Neutrophil (primary cell): Measurements from ENCODE around the gene ENOX1.
"Not testable (repeated sequence)": the region's sequence is repeated elsewhere in the genome, so short reads cannot be mapped to it uniquely, and the experiment has no call there.

Experiments used
- H3K27ac ChIP-seq: fragments of 200-600 bp; sonication (generic); 2 replicates; pipeline ENCODE4 v1.5.1; 2016; ENCODE audit warnings: mild to moderate bottlenecking, moderate library complexity
- H3K27me3 ChIP-seq: fragments of 200-600 bp; sonication (generic); 2 replicates; pipeline ENCODE4 v1.6.0; 2016; ENCODE audit warnings: mild to moderate bottlenecking
- H3K36me3 ChIP-seq: fragments of 200-600 bp; sonication (generic); 2 replicates; pipeline ENCODE4 v1.5.1; 2017
- H3K4me1 ChIP-seq, 2 experiments: fragments of 200-600 bp in 1 of 2; sonication (generic) in 1 of 2; 1 replicate in 1 of 2; 2 replicates in 1 of 2; pipeline versions ENCODE4 v1.5.1 to v1.6.1; 2013 to 2016; ENCODE audit warnings: low read depth in 1 of 2, low read length in 1 of 2, mild to moderate bottlenecking in 1 of 2, moderate library complexity in 1 of 2; ENCODE audit not compliant: control insufficient read depth in 1 of 2, insufficient read depth in 1 of 2
- H3K4me3 ChIP-seq, 2 experiments: fragments of 200-600 bp in 1 of 2; sonication (generic) in 1 of 2; 1 replicate in 1 of 2; 2 replicates in 1 of 2; pipeline ENCODE4 v1.5.1; 2013 to 2016; ENCODE audit warnings: low read depth in 1 of 2, low read length in 1 of 2, mild to moderate bottlenecking in 1 of 2, moderate library complexity in 1 of 2
- H3K9me3 ChIP-seq: fragments of 200-600 bp; sonication (generic); 2 replicates; pipeline ENCODE4 v1.5.1; 2016
- CTCF ChIP-seq: fragments of 200-600 bp; sonication (generic); IDR thresholded peaks from 2 replicates; pipeline ENCODE4 v1.5.1; 2016; ENCODE audit warnings: antibody characterized with exemption

Gene ENOX1

GRCh38 chr13:43786766-43787517 lies at the start of gene ENOX1:
ENOX1 (minus strand) TSS chr13:43786972.
- peaks cover 97% of the 10 kb centered on the region for H3K27me3 ChIP-seq

GRCh38 chr13:43835701-43836100 lies 48.9 kb upstream of the ENOX1 start:
- H3K4me3 ChIP-seq = no peak overlapping the region
- no peaks in the 10 kb centered on the region for H3K4me1 ChIP-seq
- H3K9me3 ChIP-seq = no peaks in the 10 kb centered on the region
- no peak for TF ChIP-seq CTCF
- H3K36me3 ChIP-seq = no peaks in the 10 kb centered on the region
- H3K27me3 ChIP-seq = no peaks in the 10 kb centered on the region
- no peak overlapping the region for H3K27ac ChIP-seq

More at GRCh38 chr13:43786766-43787517, at the start of gene ENOX1:
- no peak for TF ChIP-seq CTCF
- Histone ChIP-seq H3K27ac (no peak within 1 kb of the TSS), H3K4me3 (peak within 1 kb of the TSS in 1 of 2 experiments; percentile 35), H3K36me3 (no peaks in the 10 kb centered on the region), H3K4me1 (peaks cover 10 to 21% of the 10 kb centered on the region in 2 experiments), H3K9me3 (no peaks in the 10 kb centered on the region)

- H3K27ac ChIP-seq = no peak overlapping the region
- H3K27me3 ChIP-seq = no peaks in the 10 kb centered on the region
- H3K4me3 ChIP-seq = no peak overlapping the region
- no peaks in the 10 kb centered on the region for H3K9me3 ChIP-seq
- no peak for TF ChIP-seq CTCF
- H3K4me1 ChIP-seq = no peaks in the 10 kb centered on the region
- H3K36me3 ChIP-seq = no peaks in the 10 kb centered on the region
Observed at GRCh38 chr13:43831088-43831487, 44.3 kb upstream of the ENOX1 start.

GRCh38 chr13:43830497-43830881 lies 43.7 kb upstream of the ENOX1 start:
- Histone ChIP-seq H3K36me3 (no peaks in the 10 kb centered on the region), H3K4me1 (no peaks in the 10 kb centered on the region), H3K27me3 (no peaks in the 10 kb centered on the region), H3K9me3 (no peaks in the 10 kb centered on the region), H3K4me3 (no peak overlapping the region), H3K27ac (no peak overlapping the region)
- no peak for TF ChIP-seq CTCF

GRCh38 chr13:43824656-43825055 lies 37.9 kb upstream of the ENOX1 start:
- H3K27me3 ChIP-seq, H3K4me3 ChIP-seq, H3K36me3 ChIP-seq, H3K9me3 ChIP-seq, H3K27ac ChIP-seq, H3K4me1 ChIP-seq: not testable (repeated sequence)

GRCh38 chr13:43822969-43823368 lies 36.2 kb upstream of the ENOX1 start:
- Histone ChIP-seq H3K27ac (no peak overlapping the region), H3K9me3 (no peaks in the 10 kb centered on the region), H3K4me3 (no peak overlapping the region), H3K36me3 (no peaks in the 10 kb centered on the region), H3K4me1 (no peaks in the 10 kb centered on the region), H3K27me3 (no peaks in the 10 kb centered on the region)
- TF ChIP-seq CTCF = no peak
